Anterior cingulate cortex (tissue), 58 donors: ENCODE measurements around the gene PCDHGC3.

Experiments
- DNase-seq, 58 donors: peaks; one replicate each; lab custom pipeline; 2025; lab: John Stamatoyannopoulos, UW

The PCDHGC3 gene

DNA sequence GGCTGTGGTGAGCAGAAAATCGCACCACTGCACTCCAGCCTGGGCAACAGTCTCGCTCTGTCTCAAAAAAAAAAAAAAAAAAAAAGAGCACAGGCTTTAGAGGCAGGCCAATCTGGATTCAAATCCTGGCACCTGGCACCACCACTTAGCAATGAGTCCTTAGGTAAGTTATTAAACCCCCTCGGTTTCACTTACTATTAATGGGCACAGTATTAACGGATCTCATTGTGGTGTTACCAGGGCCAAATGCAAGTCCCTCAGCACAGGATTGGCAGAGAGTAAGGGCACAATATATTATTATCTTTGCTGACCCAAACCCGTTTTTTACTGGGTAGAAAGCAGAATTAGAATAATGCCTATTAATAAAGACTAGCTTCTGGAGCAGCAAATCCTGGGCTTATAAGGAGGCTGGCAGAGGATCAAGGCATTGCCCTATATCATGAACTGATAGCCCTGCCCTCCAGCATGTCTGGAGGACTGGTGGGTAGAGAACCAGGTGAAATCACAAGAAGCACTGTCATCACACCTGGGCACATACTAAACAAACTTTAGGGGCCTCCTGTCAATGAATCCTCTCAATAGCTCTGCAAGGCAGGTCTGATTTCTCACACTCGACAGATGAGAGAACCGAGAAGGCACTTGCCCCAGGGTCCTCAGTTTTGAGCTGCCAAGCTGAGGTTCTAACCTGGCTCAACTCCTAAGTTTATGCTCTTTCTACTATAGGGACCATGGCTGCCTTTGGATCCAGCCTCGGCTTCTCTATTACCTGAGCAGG is 30.8 kb downstream of the PCDHGC3 start:
- no peak for DNase-seq

DNA sequence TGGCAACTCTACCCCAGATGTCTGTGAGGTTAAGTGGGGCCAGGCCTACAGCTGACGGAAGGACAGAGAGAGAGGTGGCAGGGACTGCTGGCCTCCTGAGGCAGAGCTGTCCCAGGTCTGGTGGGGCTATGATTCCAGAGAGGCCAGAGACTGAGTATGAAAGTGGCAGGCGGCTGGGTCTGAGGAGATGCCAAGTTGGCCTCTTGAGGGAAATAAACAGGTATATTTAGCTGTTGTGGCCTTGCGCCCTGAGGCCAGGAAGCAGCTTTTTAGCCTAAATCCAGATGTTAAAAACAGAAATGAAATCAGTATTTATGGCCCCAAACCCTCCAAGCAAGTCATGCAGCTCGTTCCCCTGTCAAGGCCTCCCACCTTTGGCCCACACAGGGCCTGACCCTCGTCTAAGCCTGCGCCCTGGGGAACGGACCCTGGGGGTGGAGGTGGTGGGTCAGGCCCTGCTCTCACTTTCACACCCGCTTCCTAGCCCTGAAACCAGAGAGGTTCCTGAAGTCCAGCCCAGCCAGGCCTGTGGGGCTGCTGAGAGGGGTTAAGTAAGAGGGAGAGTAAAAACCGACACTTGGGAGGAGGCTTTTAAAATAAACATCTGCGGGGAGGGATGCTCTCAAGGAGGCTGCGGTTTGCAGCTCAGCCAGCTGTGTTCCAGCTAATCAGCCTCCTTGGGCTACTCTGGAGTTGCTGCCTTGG is 31.8 kb downstream of the PCDHGC3 start:
- DNase-seq, result no peak

DNA sequence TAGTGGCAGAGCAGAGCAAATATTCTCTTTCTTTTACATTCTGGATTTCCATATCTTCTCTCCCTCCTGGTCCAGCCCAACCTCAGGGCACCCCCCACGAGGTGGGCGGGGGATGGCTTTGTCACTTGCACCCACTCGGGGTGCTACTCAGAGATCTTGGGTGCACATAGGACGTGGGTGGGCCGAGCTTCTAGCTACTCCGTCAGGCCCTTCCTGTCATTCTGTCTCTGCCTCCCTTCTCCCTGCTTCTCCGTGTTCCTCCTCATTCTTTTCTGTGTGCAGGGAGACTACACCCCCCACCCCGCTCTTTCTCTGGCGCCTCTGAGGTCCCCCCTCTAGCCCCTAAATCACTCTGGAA is 32.7 kb downstream of the PCDHGC3 start:
- peak in 4 of 58 donors; percentile 48 to 71 (median 59) for DNase-seq

DNA sequence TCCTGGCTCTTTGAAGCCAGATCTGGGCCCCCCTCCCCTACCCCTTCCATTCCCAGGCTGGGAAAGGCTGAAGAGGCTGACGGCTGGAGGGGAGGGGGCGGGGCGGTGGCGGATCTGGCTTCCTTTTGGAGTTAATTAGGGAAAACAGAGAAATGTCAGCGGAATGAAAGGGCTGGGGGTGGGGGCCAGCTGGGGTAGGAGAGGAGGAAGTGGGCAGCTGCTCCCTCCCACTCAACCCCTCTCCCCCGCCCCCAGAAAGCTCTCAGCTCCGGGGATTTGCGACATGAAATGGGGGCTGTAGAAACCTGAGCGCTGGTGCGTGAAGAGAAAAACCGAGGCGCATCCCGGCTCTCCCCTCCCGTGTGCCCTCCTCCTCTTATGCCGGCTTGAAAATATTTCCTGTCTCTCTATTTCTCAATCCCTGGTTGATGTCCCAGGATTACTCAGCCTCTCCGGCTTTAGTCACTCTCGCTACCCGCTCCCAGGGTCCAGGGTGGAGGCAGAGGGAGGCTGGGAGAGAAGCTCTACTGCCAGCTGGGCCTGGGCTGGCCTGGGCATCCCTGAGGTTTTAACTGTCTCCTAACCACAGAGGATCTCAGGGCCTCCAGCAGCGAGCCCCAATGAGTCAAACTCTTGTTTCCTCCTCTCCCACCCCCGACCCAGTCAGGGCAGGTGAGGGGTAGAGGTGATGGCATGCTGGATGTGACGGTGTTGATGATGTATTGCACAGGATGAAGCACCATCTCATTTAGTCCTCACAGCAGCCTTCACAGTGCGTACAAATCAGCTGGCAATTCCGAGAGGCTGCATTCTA is 33.2 kb downstream of the PCDHGC3 start:
- DNase-seq, result peak in 33 of 58 donors; percentile 30 to 79 (median 57)

DNA sequence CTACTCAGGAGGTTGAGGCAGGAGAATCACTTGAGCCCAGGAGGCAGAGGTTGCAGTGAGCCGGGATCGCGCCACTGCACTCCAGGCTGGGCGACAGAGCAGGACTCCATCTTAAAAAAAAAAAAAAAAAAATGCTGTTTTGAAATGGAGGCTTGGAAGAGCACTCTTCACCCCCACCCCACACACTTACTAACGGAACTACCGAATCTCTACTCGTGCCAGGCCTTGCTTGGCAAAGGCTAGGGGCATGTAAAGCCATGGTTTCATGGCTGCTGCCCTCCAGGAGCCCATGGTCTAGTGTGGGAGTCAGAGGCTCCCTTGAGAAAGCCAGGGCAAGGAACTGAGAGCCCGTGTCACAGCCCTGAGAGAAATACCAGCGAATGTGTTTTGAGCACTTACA is 34.4 kb downstream of the PCDHGC3 start:
- DNase-seq, result no peak

DNA sequence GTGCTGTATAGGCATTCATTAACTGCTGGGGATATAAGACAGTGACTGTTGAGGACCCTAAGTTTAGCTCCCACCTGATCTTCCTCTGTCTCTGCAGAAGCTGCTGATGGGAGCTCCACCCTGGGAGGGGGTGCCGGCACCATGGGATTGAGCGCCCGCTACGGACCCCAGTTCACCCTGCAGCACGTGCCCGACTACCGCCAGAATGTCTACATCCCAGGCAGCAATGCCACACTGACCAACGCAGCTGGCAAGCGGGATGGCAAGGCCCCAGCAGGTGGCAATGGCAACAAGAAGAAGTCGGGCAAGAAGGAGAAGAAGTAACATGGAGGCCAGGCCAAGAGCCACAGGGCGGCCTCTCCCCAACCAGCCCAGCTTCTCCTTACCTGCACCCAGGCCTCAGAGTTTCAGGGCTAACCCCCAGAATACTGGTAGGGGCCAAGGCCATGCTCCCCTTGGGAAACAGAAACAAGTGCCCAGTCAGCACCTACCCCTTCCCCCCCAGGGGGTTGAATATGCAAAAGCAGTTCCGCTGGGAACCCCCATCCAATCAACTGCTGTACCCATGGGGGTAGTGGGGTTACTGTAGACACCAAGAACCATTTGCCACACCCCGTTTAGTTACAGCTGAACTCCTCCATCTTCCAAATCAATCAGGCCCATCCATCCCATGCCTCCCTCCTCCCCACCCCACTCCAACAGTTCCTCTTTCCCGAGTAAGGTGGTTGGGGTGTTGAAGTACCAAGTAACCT is 35.3 kb downstream of the PCDHGC3 start:
- DNase-seq, result no peak

DNA sequence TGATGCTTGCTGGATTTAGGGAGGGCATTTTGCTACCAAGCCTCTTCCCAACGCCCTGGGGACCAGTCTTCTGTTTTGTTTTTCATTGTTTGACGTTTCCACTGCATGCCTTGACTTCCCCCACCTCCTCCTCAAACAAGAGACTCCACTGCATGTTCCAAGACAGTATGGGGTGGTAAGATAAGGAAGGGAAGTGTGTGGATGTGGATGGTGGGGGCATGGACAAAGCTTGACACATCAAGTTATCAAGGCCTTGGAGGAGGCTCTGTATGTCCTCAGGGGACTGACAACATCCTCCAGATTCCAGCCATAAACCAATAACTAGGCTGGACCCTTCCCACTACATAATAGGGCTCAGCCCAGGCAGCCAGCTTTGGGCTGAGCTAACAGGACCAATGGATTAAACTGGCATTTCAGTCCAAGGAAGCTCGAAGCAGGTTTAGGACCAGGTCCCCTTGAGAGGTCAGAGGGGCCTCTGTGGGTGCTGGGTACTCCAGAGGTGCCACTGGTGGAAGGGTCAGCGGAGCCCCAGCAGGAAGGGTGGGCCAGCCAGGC is 36.1 kb downstream of the PCDHGC3 start:
- DNase-seq, result no peak

DNA sequence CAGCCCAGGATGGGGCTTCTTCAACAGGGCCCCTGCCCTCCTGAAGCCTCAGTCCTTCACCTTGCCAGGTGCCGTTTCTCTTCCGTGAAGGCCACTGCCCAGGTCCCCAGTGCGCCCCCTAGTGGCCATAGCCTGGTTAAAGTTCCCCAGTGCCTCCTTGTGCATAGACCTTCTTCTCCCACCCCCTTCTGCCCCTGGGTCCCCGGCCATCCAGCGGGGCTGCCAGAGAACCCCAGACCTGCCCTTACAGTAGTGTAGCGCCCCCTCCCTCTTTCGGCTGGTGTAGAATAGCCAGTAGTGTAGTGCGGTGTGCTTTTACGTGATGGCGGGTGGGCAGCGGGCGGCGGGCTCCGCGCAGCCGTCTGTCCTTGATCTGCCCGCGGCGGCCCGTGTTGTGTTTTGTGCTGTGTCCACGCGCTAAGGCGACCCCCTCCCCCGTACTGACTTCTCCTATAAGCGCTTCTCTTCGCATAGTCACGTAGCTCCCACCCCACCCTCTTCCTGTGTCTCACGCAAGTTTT is 36.7 kb downstream of the PCDHGC3 start:
- peak in 49 of 58 donors; percentile 28 to 89 (median 53) for DNase-seq

DNA sequence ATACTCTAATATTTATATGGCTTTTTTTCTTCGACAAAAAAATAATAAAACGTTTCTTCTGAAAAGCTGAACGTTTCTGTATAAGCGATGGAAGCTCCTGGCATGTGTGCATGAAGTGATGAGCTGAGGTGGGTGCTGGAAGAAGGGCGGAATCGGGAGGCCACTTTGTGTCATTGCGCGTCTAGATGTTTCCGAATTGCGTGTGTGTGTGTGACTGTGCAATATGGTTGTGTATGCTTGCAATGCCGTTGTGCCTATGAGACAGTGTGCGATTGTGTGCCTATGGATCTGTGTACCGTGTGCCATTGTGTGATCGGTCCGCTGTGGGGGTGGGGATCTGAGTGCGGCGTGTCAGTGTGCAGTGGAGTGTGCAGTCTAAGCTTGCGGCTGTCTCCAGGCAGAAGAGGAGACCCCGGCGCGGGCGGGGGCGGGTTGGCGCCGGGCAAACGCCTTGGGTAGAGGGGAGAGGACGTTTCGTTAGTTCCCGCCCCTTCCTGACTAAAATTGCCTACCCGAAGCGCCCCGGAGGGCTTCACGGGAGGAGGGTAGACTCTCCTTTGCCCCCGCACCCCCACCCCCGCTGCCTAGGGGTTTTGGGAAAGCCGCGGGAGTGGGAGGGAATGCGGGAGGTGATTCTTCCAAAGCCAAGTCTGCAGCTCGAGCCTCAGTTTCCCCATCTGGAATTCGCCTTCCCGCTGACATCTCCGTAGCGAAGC is 37.3 kb downstream of the PCDHGC3 start:
- peak in 43 of 58 donors; percentile 24 to 85 (median 60) for DNase-seq

DNA sequence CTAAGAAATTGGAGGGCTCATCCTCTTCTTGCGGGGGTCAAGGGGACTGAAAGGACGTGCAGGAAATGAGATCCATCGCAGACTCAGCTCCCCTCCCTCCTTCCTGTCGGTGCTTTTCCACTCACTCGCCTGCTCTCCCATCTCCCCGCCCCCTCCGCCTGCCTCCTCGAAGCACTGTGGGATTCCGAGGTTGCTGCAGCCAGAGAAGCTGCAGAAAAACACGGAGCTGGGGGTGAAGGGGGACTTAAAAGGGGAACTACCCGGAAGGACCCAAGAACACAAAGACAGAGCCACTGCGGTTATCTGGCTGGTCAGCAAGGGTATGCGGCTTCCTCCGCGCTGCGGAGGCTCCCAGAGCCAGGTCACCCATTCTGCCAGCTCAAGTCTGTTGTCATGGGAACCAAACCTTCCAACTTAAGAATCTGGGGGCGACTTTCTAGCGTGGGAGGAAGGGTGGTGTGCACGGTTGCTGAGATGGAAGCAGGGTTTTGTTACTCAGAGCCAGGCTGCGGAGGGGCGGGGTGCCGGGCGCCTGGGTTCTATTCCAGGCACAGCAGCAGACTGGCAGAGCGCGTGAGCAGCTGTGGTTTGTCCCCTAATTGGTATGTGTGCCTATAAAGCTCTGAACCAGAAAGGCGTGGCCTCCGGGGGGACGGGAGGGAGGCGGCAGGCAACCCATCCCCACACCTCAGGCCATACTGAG is 38.0 kb downstream of the PCDHGC3 start:
- peak in 55 of 58 donors; percentile 54 to 98 (median 87) for DNase-seq

DNA sequence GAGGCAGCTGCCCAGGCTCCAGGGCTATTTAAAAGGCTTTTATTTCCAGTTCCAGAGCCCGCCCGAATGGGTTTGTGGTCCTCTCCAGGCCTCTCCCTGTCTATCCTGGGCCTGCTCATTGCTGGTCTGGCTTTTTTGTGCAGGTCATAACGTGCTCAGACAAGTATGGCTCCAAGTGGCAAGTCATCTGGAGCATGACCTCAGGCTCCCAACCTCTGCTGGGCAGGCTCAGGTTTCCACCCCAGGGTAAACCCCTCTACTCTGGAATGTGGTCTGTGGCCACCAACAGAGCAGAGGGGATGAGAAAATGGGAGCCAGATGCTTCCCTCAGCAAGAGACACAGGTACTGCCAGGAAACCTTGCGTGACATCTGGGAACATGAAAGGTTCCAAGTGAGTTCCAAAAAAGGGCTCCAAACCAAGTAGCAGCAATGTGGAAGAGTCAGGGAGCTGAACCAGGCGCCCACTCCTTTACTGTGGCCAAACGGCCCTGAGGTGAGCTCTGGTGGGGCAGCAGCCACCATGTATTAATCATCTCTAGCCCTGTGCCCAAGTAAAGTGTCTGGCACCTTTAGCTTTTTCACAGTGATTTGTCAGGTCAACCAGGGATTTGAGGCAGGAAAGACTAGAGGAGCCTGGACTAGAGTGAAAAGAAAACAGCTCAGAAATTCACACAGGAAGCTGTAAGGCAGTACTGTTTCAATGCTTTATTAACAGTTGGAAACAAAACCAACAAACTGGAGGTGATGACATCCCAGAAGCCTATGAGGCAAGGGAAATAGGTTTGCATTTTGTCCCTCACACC is 38.8 kb downstream of the PCDHGC3 start:
- DNase-seq, result no peak

DNA sequence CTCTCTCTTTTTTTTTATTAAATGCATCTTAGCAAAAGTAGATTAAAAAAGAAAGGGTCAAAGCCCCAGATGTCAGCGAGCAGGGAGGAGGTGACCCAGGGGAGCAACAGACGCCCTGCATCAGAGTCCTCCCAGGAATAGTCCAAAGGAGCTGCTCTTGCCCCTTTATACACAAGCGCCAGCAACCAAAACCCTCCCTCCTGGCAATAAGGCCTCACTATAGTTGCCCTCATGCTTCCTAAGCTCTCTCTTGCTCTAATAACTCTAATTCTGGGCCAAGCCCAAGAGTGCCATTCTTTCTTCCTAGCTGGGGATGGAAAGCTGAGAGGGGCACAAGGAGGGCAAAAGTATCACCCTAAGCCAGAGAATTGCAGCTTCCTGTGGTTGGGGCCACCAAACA is 39.4 kb downstream of the PCDHGC3 start:
- DNase-seq, result peak in 5 of 58 donors; percentile 14 to 51 (median 21)

DNA sequence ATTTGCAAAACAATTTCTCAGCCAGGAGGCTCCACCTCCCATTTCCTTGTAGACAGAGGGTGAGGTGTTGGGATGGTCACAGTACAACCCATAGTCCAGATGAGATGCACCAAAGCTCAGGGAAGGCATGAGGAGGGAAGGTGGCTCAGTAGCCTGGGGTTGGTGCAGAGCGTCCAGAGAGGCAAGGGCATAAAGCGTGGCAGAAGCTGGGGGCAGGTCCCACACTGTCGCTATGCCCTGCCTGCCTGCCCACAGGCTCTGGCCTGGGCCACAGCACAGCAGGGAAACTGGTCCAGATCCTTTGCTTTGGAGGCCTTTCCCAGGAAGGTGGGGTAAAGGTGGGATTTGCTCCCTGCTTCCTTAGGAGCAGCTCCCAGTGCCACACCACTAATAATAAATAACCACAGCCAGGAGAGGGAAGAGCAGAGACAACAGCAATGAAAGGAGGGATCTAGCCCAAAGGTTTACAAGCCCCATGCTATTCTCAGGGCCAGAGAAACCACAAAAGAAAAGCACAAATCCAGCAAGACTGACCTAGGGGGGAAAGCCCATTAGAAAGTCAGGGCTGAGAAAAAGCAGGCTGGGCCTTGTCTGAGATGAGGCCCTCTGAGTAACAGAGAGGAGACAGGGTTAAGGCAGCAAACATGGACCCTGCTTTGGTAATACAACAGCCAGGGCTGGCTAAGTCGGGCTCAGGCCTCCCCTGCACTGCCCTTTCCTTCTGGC is 40.3 kb downstream of the PCDHGC3 start:
- DNase-seq, result no peak

DNA sequence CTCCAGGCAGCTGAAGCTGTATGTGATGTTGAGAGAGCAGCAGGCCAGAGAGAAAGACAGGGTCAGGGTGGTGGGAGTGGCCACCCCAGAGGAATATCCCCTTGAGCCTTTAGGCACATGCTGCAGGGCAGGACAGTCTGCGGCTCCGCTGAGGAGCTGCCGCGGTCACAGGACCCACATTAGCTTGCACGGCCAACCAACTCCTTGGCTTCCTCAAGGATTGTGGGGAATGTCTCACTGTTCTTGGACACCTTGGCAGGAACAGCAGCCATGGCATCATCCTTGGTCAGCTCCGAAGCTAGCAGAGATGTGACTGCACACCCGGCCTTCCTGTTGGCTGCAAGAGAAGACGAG is 40.9 kb downstream of the PCDHGC3 start:
- DNase-seq, result no peak

DNA sequence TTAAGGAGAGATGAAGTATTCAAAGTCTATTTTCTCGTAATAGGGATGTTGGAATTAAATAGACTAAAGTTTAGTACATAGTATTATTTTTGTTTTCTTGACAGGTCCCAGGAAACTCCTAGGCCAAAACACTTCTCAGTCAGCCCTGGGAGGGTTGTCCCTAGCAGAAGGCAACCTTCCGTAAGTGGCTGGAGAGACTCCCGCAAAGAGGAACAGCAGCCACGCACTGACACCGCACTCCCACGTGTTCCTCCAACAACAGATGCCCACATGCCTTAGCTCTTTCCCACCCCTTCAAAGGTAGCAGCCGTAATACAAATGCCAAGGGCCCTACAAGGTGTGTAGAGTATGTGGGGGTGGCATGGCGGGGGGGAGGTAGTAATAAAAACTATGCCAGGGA is 41.5 kb downstream of the PCDHGC3 start:
- DNase-seq, result no peak

DNA sequence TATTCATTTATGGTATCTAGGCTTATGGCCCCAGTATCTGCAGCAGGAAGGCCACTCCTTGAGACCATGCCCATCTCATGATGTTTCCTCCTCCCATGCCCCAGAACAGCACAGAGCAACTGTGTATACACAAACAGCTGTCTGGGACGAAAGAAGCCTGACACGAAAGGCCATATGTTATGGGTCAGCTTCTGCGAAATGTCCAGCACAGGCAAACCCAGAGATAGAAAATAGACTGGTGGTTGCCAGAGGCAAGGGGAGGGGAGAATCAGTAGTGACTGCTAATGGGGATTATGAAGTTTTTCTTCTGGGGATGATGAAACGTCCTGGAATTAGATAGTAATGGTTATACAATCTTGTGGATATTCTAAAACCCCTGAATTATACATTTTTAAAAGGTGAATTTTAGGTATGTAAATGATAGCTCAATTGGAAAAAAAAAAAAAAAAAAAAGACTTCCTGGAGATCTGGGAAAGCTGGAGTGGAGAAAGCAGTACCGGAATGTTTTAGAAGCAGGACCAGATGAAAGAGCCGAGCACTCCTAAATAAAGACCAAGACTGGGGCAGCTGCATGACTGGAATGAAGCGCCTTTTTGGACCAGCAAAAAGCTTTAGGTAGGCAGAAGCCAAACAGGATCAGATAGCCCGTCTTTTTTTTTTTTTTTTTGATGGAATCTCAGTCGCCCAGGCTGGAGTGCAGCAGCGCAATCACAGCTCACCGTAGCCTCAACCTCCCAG is 42.3 kb downstream of the PCDHGC3 start:
- no peak for DNase-seq
